ENCODE data around the gene FNDC3A. TPM values are rescaled to one million over a fixed set of nuclear protein-coding genes. Genes with fewer than 3 reads are reported as not detected.

The FNDC3A gene
- total RNA-seq, 1 donor: 50.7 TPM

DNA sequence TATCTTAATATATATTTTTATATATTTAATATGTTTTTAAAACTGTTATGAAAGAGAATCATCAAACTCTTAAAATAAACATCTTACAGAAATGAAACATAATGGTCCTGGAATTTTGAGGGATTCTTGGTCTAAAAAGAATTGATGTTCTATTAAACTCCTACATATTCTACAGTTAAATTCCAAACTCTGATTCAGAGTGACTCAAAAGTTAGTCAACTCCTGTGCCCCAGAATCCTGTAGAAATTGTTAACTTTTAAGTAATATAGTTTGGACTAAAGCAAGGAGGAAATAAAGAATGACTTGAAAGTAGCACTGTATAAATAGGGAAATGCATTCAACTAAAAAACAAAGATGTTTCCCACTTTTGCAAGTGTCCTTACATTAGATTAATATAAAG lies 47.7 kb downstream of the FNDC3A start:
- H3K4me3 ChIP-seq (ENCODE audit: insufficient read depth, low read length): no peak overlapping the region
- peaks cover 32% of the 10 kb centered on the region for H3K4me1 ChIP-seq (ENCODE audit: insufficient read depth, low read length)
- peak; percentile 93 for DNase-seq (ENCODE audit: insufficient read length, low spot score, missing footprints)
- H3K36me3 ChIP-seq (ENCODE audit: insufficient read depth, low read length): no peaks in the 10 kb centered on the region
- H3K27me3 ChIP-seq (ENCODE audit: insufficient read depth, low read length): no peaks in the 10 kb centered on the region
- H3K9me3 ChIP-seq (ENCODE audit: low read depth, low read length): no peaks in the 10 kb centered on the region
- H3K79me2 ChIP-seq (ENCODE audit: insufficient read depth, low read length): peaks cover 40% of the 10 kb centered on the region
- H3K27ac ChIP-seq (ENCODE audit: low read depth, low read length): peak overlapping the region; percentile 30
- no peaks in the 10 kb centered on the region for H4K20me1 ChIP-seq (ENCODE audit: insufficient read depth, low read length)
- H2AFZ ChIP-seq (ENCODE audit: low read length): no peak overlapping the region
- TF ChIP-seq, protein P1, sequence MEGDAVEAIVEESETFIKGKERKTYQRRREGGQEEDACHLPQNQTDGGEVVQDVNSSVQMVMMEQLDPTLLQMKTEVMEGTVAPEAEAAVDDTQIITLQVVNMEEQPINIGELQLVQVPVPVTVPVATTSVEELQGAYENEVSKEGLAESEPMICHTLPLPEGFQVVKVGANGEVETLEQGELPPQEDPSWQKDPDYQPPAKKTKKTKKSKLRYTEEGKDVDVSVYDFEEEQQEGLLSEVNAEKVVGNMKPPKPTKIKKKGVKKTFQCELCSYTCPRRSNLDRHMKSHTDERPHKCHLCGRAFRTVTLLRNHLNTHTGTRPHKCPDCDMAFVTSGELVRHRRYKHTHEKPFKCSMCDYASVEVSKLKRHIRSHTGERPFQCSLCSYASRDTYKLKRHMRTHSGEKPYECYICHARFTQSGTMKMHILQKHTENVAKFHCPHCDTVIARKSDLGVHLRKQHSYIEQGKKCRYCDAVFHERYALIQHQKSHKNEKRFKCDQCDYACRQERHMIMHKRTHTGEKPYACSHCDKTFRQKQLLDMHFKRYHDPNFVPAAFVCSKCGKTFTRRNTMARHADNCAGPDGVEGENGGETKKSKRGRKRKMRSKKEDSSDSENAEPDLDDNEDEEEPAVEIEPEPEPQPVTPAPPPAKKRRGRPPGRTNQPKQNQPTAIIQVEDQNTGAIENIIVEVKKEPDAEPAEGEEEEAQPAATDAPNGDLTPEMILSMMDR (IDR thresholded peaks at IDR 0.05; ENCODE audit: extremely low read depth, low read depth, low read length): no peak
- peak overlapping the region; percentile 47 for H3K4me2 ChIP-seq (ENCODE audit: insufficient read depth, low read length)

DNA sequence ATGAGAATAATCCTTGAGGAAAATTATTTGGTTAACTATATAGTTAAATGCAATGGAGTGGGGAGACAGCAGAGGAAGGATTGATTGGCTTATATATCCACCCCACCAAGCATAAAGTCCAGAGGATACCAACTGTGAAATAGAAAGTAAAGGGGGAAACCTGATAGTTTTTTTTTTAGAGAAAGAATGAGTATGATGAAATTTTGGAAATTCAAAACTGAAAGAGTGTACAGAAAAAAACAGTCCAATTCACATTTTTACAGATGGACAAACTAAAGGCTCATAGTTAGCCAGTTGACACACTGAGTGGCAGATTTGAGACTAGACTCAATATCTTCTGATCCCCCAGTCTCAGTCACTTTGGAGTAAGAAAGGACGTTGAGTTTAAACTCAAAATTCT lies 51.1 kb downstream of the FNDC3A start:
- no peak overlapping the region for H2AFZ ChIP-seq (ENCODE audit: low read length)
- H3K36me3 ChIP-seq (ENCODE audit: insufficient read depth, low read length): no peaks in the 10 kb centered on the region
- no peak overlapping the region for H3K27ac ChIP-seq (ENCODE audit: low read depth, low read length)
- TF ChIP-seq, protein P1 (IDR thresholded peaks at IDR 0.05; ENCODE audit: extremely low read depth, low read depth, low read length): no peak
- no peak overlapping the region for H3K4me3 ChIP-seq (ENCODE audit: insufficient read depth, low read length)
- H3K79me2 ChIP-seq (ENCODE audit: insufficient read depth, low read length): peaks cover 28% of the 10 kb centered on the region
- no peak overlapping the region for H3K4me2 ChIP-seq (ENCODE audit: insufficient read depth, low read length)
- H4K20me1 ChIP-seq (ENCODE audit: insufficient read depth, low read length): no peaks in the 10 kb centered on the region
- H3K4me1 ChIP-seq (ENCODE audit: insufficient read depth, low read length): peaks cover 23% of the 10 kb centered on the region
- no peak for DNase-seq (ENCODE audit: insufficient read length, low spot score, missing footprints)
- no peaks in the 10 kb centered on the region for H3K27me3 ChIP-seq (ENCODE audit: insufficient read depth, low read length)
- H3K9me3 ChIP-seq (ENCODE audit: low read depth, low read length): no peaks in the 10 kb centered on the region

DNA sequence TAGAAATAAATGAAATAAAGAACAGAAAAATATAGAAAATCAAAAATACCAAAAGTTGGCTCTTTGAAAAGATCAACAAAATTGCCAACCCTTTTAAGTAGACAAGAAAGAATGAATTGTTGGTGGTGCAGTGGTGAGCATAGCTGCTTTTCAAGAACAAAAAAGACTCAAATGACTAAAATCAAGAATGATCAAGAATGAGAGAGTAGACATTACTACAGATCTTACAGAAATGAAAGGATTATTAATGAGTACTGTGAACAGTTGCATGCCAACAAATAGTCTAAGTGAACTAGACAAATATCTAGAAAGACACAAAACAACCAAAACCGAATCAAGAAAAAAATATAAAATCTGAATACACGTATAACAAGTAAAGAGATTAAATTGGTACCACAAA lies 53.9 kb downstream of the FNDC3A start:
- Histone ChIP-seq H3K4me2 (ENCODE audit: insufficient read depth, low read length) (no peak overlapping the region), H3K27ac (ENCODE audit: low read depth, low read length) (no peak overlapping the region), H3K4me1 (ENCODE audit: insufficient read depth, low read length) (peaks cover 5% of the 10 kb centered on the region), H3K79me2 (ENCODE audit: insufficient read depth, low read length) (peaks cover 28% of the 10 kb centered on the region), H4K20me1 (ENCODE audit: insufficient read depth, low read length) (no peaks in the 10 kb centered on the region), H3K27me3 (ENCODE audit: insufficient read depth, low read length) (no peaks in the 10 kb centered on the region), H2AFZ (ENCODE audit: low read length) (no peak overlapping the region), H3K36me3 (ENCODE audit: insufficient read depth, low read length) (no peaks in the 10 kb centered on the region), H3K4me3 (ENCODE audit: insufficient read depth, low read length) (no peak overlapping the region), H3K9me3 (ENCODE audit: low read depth, low read length) (no peaks in the 10 kb centered on the region)
- TF ChIP-seq, protein P1 (IDR thresholded peaks at IDR 0.05; ENCODE audit: extremely low read depth, low read depth, low read length): no peak
- DNase-seq (ENCODE audit: insufficient read length, low spot score, missing footprints): no peak

DNA sequence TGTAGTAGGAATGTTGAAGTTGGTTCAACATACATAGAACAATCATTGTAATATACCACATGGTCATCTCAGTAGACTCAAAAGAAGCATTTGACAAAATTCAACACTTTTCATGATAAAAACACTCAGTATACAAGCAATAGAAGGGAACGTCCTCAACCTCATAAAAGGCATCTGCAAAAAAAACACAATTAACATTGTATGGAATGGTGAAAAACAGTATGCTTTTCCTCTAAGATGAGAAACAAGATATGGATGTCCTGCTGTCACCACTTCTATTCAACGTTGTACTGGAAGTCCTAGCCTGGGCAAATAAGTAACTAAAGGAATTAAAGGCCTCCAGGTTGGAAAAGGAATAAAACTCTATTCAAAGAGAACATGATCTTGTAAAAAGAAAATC lies 54.5 kb downstream of the FNDC3A start:
- Histone ChIP-seq H3K36me3 (ENCODE audit: insufficient read depth, low read length) (no peaks in the 10 kb centered on the region), H3K4me1 (ENCODE audit: insufficient read depth, low read length) (peaks cover 5% of the 10 kb centered on the region), H3K27ac (ENCODE audit: low read depth, low read length) (no peak overlapping the region), H3K4me3 (ENCODE audit: insufficient read depth, low read length) (no peak overlapping the region), H2AFZ (ENCODE audit: low read length) (no peak overlapping the region), H3K9me3 (ENCODE audit: low read depth, low read length) (no peaks in the 10 kb centered on the region), H3K4me2 (ENCODE audit: insufficient read depth, low read length) (no peak overlapping the region), H4K20me1 (ENCODE audit: insufficient read depth, low read length) (no peaks in the 10 kb centered on the region), H3K27me3 (ENCODE audit: insufficient read depth, low read length) (no peaks in the 10 kb centered on the region), H3K79me2 (ENCODE audit: insufficient read depth, low read length) (peaks cover 22% of the 10 kb centered on the region)
- no peak for DNase-seq (ENCODE audit: insufficient read length, low spot score, missing footprints)
- TF ChIP-seq, protein P1 (IDR thresholded peaks at IDR 0.05; ENCODE audit: extremely low read depth, low read depth, low read length): no peak
